ENCODE results near the gene INSYN2B. TPM values are rescaled to one million over a fixed set of nuclear protein-coding genes. Genes with fewer than 3 reads are reported as not detected.

INSYN2B gene
- total RNA-seq, 1 experiment from 2014 or later: not detected

DNA sequence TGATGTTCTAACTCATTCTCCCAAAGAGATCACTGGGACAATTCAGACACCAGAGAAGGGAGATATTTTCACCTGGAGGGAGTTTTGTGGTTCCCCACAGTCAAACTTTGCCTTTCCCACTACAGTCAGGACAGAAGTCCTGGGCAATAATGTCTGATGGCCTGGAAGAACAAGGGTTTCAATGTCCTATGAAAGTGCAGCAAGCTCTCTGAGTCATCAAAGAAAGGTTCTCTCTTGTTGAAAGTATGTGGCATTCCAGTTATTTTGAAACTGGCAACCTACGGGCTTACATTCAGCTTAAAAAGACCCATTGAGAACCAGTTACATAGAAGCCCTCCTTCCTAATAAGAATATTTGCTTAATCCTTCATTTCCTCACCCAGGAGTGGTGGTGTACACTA is 103.9 kb downstream of the INSYN2B start (continued):
- TF ChIP-seq REST (IDR thresholded peaks at IDR 0.05; ENCODE audit: low read depth) (no peak), JUND (IDR thresholded peaks at IDR 0.05) (no peak), SP1 (IDR thresholded peaks at IDR 0.05; ENCODE audit: low read depth) (no peak), ATF3 (IDR thresholded peaks at IDR 0.05) (no peak)

DNA sequence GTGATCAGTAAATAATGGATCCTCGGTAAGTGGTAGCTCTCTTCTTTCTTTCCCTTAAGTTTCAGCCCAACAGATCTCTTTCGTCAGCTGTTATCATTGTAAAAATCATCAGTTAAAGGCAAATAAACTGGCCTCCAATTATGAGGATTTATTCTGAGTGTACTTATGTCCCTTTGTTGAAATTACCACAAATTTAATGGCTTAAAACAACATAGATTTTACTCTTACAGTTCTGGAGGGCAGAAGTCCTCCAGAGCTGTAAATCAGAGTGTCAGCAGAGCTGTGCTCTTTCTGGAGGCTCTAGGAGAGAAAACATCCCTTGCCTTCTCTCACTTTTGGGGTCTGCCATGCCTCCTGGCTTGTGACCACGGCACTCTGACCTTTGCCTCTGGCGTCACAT is 104.6 kb downstream of the INSYN2B start:
- Histone ChIP-seq H3K4me2 (ENCODE audit: low read length) (no peak overlapping the region), H3K9me2 (ENCODE audit: insufficient read depth) (no peaks in the 10 kb centered on the region), H3K9ac (ENCODE audit: low read length) (no peak overlapping the region), H3K27me3 (ENCODE audit: insufficient read depth, low read length) (peaks cover 27% of the 10 kb centered on the region), H3K4me1 (ENCODE audit: control insufficient read depth in 1 of 2, insufficient read depth in 2 of 2, low read length in 2 of 2) (no peaks in the 10 kb centered on the region), H3K9me3 (ENCODE audit: control insufficient read depth in 1 of 2, insufficient read depth in 1 of 2, low read depth in 1 of 2, low read length in 2 of 2) (no peaks in the 10 kb centered on the region), H3K36me3 (ENCODE audit: control insufficient read depth in 1 of 2, insufficient read depth in 2 of 2, low read length in 2 of 2) (no peaks in the 10 kb centered on the region), H3K79me2 (ENCODE audit: insufficient read depth, low read length) (no peaks in the 10 kb centered on the region), H2AFZ (ENCODE audit: low read depth, low read length, poor library complexity, severe bottlenecking) (no peak overlapping the region), H4K20me1 (ENCODE audit: insufficient read depth) (no peaks in the 10 kb centered on the region), H3K4me3 (replicated peaks in 1 of 2; ENCODE audit: low read depth in 1 of 2, low read length in 2 of 2) (no peak overlapping the region), H3K27ac (ENCODE audit: low read depth, low read length) (no peak overlapping the region)
- ATAC-seq (no peak), DNase-seq (ENCODE audit: low read depth, low spot score) (no peak)
- BruUV-seq (replicated peaks): no TSS peak
- POLR2A ChIA-PET: no interaction called here
- intact Hi-C loops (cut with micrococcal nuclease): no loop called here
- TF ChIP-seq, protein P1, sequence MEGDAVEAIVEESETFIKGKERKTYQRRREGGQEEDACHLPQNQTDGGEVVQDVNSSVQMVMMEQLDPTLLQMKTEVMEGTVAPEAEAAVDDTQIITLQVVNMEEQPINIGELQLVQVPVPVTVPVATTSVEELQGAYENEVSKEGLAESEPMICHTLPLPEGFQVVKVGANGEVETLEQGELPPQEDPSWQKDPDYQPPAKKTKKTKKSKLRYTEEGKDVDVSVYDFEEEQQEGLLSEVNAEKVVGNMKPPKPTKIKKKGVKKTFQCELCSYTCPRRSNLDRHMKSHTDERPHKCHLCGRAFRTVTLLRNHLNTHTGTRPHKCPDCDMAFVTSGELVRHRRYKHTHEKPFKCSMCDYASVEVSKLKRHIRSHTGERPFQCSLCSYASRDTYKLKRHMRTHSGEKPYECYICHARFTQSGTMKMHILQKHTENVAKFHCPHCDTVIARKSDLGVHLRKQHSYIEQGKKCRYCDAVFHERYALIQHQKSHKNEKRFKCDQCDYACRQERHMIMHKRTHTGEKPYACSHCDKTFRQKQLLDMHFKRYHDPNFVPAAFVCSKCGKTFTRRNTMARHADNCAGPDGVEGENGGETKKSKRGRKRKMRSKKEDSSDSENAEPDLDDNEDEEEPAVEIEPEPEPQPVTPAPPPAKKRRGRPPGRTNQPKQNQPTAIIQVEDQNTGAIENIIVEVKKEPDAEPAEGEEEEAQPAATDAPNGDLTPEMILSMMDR (IDR thresholded peaks at IDR 0.05 in 2 of 3, conservative IDR thresholded peaks at IDR 0.05 in 1 of 3; ENCODE audit: borderline replicate concordance in 1 of 3, insufficient read depth in 1 of 3, low read depth in 2 of 3, low read length in 2 of 3): no peak
- TF ChIP-seq POLR2A (IDR thresholded peaks at IDR 0.05; ENCODE audit: borderline replicate concordance, extremely low read depth, insufficient read depth, insufficient read length) (no peak), RAD21 (IDR thresholded peaks at IDR 0.05; ENCODE audit: low read depth) (no peak), TCF7L2 (IDR thresholded peaks at IDR 0.05; ENCODE audit: borderline replicate concordance, extremely low read depth, insufficient read depth, insufficient read length) (no peak), SIN3A (IDR thresholded peaks at IDR 0.05; ENCODE audit: low read depth) (no peak), POLR2AphosphoS5 (IDR thresholded peaks at IDR 0.05; ENCODE audit: low read depth, low read length) (no peak), SRF (IDR thresholded peaks at IDR 0.05; ENCODE audit: low read depth) (no peak), ZBTB33 (IDR thresholded peaks at IDR 0.05; ENCODE audit: extremely low read depth, insufficient replicate concordance, low read length) (no peak), FOSL1 (IDR thresholded peaks at IDR 0.05; ENCODE audit: low read depth) (no peak), ATF3 (IDR thresholded peaks at IDR 0.05) (no peak), EZH2 (IDR thresholded peaks at IDR 0.05) (no peak), EGR1 (IDR thresholded peaks at IDR 0.05; ENCODE audit: low read depth) (no peak)
- TF ChIP-seq, protein P2, sequence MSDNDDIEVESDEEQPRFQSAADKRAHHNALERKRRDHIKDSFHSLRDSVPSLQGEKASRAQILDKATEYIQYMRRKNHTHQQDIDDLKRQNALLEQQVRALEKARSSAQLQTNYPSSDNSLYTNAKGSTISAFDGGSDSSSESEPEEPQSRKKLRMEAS (IDR thresholded peaks at IDR 0.05): no peak
- RAD21 ChIA-PET (ENCODE audit: low non-redundant PET in 1 of 2, low total read pairs in 2 of 2, uncharacterized antibody in 2 of 2, unreplicated experiment in 2 of 2): no interaction called here
- CTCF ChIA-PET: no interaction called here
